Stimulated activated CD4-positive, alpha-beta T cell treated with anti-CD3 and anti-CD28 coated beads, Interleukin-15, amount 100 ng/mL, for 24 hours (primary cell): ENCODE data around the gene ISY1.

Source experiments
- DNase-seq: peaks from one replicate; pipeline ENCODE4 v3.0.0-alpha.2; 2020

The ISY1 gene

DNA sequence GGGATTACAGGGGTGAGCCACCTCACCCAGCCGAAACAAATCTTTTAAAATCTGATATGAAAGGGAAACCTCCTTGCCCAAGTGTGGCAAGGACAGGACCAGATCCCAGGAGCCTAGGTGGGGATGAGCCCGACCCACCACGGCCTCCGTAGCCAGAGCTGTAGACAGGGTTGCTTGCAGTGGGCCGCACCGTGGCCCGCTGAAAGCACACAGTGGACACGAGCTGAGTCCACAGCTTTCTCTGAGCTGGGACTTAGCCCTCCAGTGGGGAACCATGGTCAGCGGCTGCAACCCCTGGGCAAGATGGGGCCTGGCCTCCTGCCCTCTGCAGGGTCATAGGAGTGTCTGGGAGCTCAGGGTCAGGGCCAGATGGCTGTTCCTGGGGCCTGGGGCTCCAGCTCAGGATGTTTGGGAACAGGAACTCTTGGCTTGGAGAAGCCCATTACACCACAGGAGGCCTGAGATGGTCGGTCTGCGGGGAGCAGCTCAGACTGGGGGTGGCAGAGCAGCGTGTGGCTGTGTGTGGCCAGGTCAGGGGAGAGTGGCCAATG, 75.6 kb downstream of the ISY1 start:
- no peak for DNase-seq

- DNase-seq: no peak
Observed at GRCh38 chr3:129084501-129084900, 76.4 kb downstream of the ISY1 start.

- DNase-seq: no peak
Observed at GRCh38 chr3:129082026-129082425, 78.8 kb downstream of the ISY1 start.

GRCh38 chr3:129081503-129081902, 79.4 kb downstream of the ISY1 start:
- no peak for DNase-seq

DNA sequence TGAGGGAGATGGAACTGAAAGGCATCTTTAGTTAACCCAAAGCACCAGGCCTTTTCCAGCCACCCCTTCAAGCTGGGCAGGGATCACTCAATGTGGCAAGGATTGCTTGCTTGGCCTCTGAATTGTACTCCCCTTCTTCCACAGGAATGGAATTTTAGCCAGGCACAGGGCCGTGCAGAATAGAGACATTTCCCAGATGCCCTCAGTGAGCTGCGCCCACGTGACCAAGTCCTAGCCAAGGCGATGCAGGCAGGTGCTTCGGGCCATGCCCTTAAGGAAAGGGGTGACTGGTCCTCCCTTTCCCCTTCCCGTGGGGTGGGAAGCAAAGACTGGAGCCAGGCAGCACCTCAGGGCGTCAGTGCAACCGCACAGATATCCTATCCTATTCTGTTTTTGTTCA, 82.4 kb downstream of the ISY1 start:
- no peak for DNase-seq
